Measurements from ENCODE around the gene LONP1.
"Not testable (repeated sequence)": the region's sequence is repeated elsewhere in the genome, so short reads cannot be mapped to it uniquely, and the experiment has no call there.

The LONP1 gene

DNA sequence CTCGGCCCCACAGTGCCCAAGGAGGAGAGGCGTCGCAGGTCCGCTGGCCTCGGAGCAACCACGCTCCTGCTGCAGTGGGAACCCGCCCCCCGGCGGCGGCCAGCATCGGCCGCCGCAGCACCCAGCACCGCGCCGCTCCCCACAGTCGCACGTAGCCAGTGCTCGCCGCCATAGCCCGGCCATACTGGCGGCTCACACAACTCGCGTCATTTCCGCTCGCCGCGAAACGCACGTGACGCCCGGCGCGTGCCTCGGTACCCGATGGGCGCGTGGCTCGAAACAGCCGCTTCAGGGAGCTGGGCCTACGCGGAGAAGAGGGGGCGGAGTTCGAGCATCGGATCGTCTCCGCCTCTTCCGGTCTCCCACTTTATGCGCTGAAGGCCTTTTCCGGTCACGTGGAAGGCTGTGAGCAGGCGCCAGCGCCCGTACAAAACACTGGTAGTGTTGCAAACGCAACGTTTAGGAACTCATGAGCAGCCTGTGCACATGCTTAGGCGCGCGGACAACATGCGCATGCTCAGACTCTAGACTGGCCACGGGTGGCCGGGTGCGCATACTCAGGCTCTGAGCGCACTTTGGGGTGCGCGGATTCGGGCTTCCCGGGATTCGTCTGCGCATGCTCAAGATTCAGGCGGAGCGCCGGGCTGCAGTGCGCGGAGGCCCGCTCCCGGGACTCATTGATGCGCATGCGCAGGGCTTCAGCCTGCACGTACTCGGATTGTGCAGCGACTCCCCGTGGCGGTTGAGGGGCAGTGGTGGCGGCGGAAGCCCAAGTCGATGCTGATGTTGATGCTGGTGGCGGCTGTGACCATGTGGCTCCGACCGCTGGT, at the start of gene LONP1, which contains the start of gene CATSPERD:
LONP1 (minus strand) TSS at position 186 of the 830 bp plus-strand sequence; CDS start at position 172, 14 bp downstream.
CATSPERD (plus strand) TSS at position 677 of the 830 bp plus-strand sequence; CDS start at position 778, 101 bp downstream.
- DNase-seq (ENCODE audit: low read depth in 2 of 2), result peak; percentile 97 to 98

GRCh38 chr19:5767949-5768348, 48.0 kb upstream of the LONP1 start:
- DNase-seq (ENCODE audit: low read depth in 2 of 2), result no peak

DNA sequence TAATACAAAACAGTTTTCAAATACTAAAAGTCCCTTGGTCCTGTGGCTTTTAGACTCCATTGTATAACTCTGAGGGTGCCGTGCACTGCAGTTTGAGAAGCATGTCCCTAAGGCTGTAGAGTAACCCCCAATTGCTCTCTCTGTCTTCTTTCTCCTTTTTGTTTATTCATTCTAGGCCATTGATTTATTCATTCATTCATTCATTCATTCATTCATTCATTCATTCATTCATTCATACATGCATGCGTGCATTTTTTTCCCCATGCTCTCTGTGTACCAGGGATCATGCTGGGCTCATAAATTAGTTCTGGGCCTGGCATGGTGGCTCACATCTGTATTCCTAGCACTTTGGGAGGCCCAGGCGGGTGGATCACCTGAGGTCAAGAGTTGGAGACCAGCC, 45.3 kb upstream of the LONP1 start:
- DNase-seq (ENCODE audit: low read depth in 2 of 2), result no peak

DNA sequence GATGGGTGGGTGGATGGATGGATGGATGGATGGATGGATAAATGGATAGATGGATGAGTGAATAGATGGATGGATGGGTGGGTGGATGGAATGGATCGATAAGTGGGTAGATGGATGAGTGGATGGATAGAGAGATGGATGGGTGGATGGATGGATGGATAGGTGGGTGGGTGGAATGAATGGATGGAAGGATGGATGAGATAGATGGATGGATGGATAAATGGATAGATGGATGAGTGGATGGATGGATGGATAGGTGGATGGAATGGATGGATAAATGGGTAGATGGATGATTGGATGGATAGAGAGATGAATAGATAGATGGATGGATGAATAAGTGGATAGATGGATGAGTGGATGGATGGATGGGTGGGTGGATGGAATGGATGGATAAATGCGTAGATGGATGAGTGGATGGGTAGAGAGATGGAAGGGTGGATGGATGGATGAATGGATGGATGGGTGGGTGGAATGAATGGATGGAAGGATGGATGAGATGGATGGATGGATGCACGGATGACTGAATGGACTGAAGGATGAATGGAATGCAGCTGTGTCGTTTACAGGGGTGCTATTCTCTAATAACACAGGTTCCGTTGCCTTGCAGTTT, 42.8 kb upstream of the LONP1 start:
- DNase-seq (ENCODE audit: low read depth in 2 of 2), result no peak

DNA sequence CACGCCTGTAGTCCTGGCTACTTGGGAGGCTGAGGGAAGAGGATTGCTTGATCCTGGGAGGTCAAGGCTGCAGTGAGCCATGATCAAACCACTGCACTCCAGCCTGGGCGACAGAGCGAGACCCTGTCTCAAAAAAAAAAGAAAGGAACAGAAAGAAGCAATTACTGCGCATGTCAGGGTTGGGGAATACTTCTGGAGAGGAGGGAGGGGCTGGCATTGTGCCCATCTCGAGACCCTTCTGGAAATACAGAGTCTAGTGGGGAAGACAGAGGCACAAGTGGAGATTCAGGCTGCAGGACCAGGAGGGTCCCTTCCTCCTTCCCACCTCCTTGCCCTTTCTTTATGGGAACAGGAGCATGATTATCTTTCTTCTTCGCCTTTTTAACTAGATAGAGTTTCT, 33.8 kb upstream of the LONP1 start:
- no peak for DNase-seq (ENCODE audit: low read depth in 2 of 2)

DNA sequence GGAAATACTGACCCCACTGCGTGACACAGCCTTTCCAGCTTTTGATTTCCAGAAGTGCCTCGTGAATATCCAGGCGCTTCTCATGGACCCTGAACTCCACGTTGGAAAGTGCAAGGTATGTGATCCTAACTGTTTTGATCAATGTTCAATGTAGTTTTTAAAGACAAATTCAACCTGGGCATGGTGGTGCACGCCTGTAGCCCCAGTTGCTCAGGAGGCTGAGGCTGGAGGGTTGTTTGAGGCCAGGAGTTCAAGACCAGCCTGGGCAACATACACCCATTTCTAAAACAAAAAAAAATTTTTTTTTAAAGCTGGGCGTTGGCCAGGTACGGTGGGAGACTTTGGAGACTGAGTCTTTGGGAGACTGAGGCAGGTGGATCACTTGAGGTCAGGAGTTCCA, 31.8 kb upstream of the LONP1 start:
- no peak for DNase-seq (ENCODE audit: low read depth in 2 of 2)

DNA sequence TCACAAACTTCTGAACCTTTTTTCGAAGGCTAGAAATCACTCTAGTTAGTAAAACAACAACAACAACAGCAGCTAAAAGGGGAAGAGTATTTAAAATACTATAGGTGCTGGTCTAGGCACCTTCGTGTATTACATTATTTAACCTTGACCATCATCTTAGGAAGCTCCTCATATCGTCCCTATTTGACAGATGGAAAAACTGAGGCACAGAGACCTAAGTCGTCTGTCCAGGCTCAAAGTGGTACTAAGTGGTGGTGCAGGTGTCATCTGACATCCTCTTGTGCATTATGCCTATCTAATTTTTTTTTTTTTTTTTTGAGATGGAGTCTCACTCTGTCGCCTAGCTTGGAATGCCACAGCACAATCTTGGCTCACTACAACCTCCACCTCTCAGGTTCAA, 29.6 kb upstream of the LONP1 start:
- DNase-seq (ENCODE audit: low read depth in 2 of 2), result no peak

DNA sequence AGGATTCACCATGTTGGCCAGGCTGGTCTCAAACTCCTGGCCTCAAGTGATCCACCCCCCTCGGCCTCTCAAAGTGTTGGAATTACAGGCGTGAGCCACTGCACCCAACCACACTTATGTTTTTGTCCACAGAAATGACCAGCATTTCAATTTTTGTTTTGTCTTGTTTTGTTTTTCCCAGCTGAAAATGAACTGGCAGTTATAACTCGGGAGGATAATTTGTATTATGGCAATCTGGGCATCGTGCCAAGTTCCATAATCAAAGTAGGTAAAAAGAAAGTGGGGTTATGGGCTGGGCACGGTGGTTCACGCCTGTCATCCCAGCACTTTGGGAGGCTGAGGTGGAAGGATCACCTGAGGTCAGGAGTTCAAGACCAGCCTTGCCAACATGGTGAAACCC, 29.0 kb upstream of the LONP1 start:
- not testable (repeated sequence) for DNase-seq (ENCODE audit: low read depth in 2 of 2)

DNA sequence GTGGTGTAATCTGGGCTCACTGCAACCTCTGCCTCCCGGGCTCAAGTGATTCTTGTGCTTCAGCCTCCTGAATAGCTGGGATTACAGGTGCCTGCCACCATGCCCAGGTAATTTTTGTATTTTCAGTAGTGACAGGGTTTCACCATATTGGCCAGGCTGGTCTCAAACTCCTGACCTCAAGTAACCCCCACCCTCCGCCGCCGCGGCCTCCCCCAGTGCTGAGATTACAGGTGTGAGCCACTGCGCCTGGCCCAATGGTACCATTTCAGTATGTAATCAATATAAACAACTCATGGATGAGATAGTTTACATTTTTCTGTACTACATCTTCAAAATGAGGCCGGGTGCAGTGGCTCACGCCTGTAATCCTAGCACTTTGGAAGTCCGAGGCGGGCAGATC, 25.1 kb upstream of the LONP1 start:
- DNase-seq (ENCODE audit: low read depth in 2 of 2), result not testable (repeated sequence)

GRCh38 chr19:5743630-5744029, 23.7 kb upstream of the LONP1 start:
- DNase-seq (ENCODE audit: low read depth in 2 of 2), result no peak

GRCh38 chr19:5742051-5742450, 22.1 kb upstream of the LONP1 start:
- no peak for DNase-seq (ENCODE audit: low read depth in 2 of 2)

DNA sequence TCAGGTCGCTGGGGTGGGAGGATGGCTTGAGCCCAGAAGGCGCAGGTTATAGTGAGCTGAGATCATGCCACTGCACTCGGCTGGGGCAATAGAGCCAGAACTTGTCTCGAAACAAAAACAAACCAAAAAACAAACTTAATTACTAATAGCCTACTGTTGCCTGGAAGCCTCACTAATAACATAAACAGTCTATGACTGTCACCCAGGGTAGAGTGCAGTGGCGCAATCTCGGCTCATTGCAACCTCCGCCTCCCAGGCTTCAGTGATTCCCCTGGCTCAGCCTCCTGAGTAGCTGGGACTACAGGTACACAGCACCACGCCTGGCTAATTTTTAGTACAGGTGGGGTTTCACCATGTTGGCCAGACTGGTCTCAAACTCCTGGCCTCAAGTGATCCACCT, 18.5 kb upstream of the LONP1 start:
- DNase-seq (ENCODE audit: low read depth in 2 of 2), result no peak

- DNase-seq (ENCODE audit: low read depth in 2 of 2), result not testable (repeated sequence)
Observed at GRCh38 chr19:5733172-5733571, 13.2 kb upstream of the LONP1 start.

DNA sequence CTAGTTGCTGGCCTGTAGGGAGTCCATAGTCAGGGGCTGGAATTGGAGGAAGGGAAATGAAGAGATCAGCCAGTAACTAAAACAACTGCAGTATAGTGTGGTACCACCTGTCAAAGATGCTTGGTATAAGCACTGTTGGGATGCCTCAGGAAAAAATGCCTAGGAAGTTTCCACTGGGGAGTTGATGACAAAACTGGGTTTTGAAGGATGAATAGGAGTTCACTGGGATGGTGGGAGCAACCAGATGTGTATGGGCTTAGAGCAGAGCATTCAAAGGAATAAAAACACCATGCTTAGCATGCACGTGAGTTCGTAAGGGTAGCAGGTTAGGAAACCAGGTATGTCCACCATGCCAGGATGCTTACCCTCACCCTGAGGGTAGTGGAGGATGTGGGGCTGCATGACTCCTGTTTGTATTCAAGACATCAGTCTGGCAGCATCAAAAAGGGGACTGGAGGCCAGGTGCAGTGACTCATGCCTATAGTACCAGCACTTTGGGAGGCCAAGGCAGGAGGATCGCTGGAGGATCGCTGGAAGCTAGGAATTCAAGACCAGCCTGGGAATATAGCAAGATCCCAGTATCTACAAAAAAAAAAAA, 7.6 kb upstream of the LONP1 start:
- DNase-seq (ENCODE audit: low read depth in 2 of 2), result no peak

- DNase-seq (ENCODE audit: low read depth in 2 of 2), result no peak
Observed at GRCh38 chr19:5719274-5719960, 529 bp downstream of the LONP1 start.

DNA sequence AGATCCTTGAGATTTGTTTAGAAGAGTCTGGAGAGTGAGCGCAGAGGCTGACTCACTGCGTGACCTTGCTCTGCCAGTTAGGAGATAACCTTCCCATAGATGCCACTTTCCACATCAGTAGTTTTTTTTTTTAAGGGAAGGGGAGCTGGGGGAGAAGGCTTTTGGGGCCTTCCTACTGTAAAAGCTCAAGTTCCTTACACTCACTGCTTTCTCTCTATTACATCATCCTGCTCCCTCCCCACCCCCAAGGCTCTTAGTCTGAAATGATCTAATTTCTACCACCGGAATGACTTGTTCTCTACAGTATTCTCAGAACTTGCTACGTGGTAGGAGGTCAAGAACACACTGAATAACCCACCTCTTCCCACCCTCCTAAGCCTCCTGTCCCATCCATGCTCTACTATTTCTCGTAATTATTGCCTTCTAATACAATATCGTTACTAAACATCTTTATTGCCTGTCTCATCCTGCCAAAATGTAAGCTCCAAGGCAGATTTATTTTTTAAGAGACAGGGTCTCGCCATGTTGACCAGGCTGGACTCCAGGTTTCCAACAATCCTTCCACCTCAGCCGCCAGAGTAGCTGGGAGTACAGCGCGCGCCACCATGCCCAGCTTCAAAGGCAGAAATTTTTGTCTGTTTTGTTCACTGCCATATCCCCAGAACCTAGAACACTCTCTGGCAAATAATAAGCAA, 1.2 kb downstream of the LONP1 start:
- peak; percentile 85 to 88 for DNase-seq (ENCODE audit: low read depth in 2 of 2)

- no peak for DNase-seq (ENCODE audit: low read depth in 2 of 2)
Observed at GRCh38 chr19:5718037-5718578, 1.8 kb downstream of the LONP1 start.

GRCh38 chr19:5717215-5717935, 2.6 kb downstream of the LONP1 start:
- DNase-seq (ENCODE audit: low read depth in 2 of 2), result no peak

DNA sequence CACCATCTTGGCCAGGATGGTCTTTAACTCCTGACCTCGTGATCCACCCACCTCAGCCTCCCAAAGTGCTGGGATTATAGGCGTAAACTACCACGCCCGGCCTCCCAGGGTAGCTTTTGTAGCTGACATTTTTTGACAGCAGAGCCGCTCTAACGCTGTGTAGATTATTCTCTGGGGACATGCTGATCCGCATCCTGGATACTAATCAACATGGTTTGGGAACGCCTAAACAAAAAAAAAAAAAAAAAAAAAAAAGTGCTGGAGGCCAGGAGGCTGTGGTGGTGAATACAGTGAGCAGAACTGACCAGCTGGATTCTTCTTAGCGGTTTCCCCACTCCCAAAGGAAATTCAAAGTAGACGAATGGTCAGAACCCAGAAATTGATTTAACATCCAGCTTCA, 5.1 kb downstream of the LONP1 start:
- DNase-seq (ENCODE audit: low read depth in 2 of 2), result no peak

DNA sequence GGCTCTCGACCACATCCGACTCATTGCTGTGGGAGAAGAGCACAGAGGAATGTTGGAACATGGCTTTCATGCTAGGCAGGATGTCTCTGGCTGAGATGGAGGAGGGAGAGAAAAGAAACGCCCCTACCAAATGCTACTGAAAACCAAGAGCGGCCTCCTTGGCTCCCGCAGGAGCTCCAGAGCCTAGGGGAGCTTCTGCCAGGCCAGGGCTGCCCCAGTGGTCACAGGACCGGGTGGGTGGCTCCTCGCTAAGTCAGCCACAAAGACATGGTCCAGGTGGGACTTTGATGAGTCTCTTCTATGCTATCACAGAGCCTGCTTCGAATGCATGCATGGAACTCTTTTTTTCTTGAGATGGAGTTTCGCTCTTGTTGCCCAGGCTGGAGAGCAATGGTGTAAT, 6.7 kb downstream of the LONP1 start:
- no peak for DNase-seq (ENCODE audit: low read depth in 2 of 2)

GRCh38 chr19:5711713-5712161, 8.2 kb downstream of the LONP1 start:
- no peak for DNase-seq (ENCODE audit: low read depth in 2 of 2)
